CD4-positive, alpha-beta T cell treated with Interleukin-17A for 1 hour (primary cell): ENCODE data around the gene ARNT2.
"Not testable (repeated sequence)": the region's sequence is repeated elsewhere in the genome, so short reads cannot be mapped to it uniquely, and the experiment has no call there.

Experiments used
- DNase-seq: peaks from one replicate; pipeline ENCODE4 v3.0.0-alpha.2; 2020

Gene ARNT2

DNA sequence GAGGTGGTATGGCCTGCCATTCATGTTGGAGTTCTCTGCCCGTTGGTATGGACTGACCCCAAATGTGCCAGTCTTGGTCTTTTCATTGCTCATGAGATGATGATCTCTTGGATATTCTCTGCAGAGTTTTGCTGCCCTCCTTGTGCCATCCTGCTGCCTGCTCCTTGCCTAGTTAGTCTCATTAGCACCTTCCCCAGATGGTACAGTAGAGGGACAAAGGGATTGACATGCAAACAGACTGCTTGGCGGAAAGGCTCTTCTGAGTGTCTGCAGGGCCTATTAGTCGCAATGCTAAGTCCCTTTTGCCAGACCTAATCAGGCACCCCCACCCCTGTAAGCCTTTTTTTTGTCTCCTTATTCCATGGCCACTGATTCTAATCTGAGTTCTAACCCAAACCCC is 90.6 kb downstream of the ARNT2 start:
- no peak for DNase-seq

- DNase-seq, result no peak
Measured at GRCh38 chr15:80495401-80495942, 91.3 kb downstream of the ARNT2 start.

- no peak for DNase-seq
Measured at GRCh38 chr15:80496096-80496495, 91.9 kb downstream of the ARNT2 start.

DNA sequence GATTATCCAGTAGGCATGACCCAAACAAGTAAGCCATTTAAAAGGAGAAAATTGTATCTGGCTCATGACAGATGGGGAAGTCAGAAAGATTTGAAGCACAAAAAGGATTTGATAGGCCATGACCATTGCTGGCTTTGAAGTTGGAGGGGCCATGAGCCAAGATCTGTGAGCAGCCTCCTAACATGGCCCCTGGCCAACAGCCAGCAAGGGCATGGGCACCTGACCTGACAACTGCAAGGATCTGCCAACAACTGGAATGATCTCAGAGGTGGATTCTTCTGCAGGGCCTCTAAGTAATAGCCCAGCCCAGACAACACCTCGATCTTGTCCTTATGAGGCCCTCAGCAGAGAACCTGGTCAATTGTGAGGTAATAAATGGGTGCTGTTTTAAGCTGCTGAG is 93.0 kb downstream of the ARNT2 start:
- DNase-seq, result no peak

DNA sequence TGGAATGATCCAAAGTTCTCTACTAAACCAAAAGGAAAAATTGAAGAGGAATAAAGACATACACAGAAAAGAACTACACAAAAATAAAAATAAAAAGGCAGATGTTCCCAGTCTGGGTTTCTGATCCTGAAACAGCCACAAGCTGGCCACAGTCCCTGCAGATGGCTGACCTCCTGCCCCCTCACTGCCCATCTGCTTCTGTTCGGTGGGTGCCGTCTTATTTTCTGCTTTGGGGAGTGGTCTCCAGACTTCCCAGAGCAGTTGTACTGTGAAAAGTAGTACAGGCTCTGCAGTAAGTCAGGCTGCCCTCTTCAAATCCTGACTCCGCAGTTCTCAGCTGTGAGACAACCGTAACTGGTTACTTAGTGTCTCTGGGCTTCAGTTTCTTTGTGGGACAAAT is 94.5 kb downstream of the ARNT2 start:
- DNase-seq, result no peak

DNA sequence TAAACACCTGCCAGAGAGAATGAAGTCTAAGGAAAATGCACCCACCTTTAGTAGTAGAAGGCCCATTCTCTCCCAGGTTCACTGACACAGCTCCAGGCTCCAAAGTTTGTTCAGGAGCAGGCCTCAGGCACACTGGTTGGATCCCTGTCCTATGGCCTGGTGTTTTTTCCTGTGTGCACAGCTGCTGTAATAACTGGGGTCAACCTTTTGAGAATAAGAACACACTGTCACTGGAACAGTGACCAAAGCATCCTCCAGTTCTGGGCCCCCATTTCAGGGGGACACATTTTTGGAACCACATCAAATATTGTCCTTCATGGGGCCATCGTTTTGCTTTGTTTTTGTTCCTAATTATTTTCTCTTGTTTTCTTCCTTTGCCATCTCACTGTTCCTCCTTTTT is 95.8 kb downstream of the ARNT2 start:
- DNase-seq, result no peak

GRCh38 chr15:80501476-80501875 is 97.3 kb downstream of the ARNT2 start:
- DNase-seq, result no peak

- no peak for DNase-seq
Measured at GRCh38 chr15:80502782-80503181, 98.6 kb downstream of the ARNT2 start.

GRCh38 chr15:80503319-80503952 is 99.3 kb downstream of the ARNT2 start:
- no peak for DNase-seq

GRCh38 chr15:80504931-80505330 is 100.7 kb downstream of the ARNT2 start:
- DNase-seq, result no peak

- no peak for DNase-seq
Measured at GRCh38 chr15:80506286-80506893, 102.2 kb downstream of the ARNT2 start.

DNA sequence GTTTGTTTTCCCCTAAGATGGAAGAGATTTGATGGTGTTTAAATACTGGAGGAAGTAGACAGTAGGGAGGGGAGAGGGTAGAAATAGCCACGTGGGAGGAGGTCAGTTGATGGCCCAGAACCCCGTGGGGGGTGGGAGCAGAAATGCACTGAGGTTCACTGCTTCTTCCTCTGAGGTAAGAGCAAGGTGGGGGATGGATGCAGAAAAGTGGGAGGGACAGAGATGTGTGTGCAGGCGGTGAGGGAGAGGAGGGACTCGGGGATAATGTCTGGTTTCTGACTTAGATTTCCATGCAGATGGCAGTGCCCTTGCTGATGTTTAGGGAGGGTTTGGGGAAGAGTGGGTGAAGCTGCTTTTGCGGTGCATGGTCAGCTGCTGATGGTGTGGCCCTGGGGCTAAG is 102.9 kb downstream of the ARNT2 start:
- no peak for DNase-seq

GRCh38 chr15:80507638-80508316 is 103.6 kb downstream of the ARNT2 start:
- no peak for DNase-seq

- DNase-seq, result no peak
Measured at GRCh38 chr15:80508783-80509182, 104.6 kb downstream of the ARNT2 start.

DNA sequence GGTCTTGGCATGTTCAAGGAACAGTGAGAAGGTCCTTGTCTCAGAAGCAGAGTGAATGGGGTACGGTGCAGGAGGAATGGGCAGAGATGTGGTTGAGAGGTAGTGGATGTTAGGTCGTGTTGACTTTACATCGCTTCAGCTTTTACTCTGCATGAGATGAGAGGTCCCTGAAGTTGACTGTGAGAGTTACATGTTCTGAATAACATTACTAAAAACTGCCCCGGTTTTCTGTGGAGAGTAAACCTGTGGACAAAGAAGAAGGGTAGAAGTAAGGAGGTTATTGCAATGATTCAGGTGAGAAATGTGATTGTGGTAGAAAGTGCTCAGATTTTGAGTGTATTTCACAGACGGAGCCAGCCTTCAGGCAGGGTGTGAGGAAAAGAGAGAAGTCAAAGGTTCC is 105.6 kb downstream of the ARNT2 start:
- no peak for DNase-seq

DNA sequence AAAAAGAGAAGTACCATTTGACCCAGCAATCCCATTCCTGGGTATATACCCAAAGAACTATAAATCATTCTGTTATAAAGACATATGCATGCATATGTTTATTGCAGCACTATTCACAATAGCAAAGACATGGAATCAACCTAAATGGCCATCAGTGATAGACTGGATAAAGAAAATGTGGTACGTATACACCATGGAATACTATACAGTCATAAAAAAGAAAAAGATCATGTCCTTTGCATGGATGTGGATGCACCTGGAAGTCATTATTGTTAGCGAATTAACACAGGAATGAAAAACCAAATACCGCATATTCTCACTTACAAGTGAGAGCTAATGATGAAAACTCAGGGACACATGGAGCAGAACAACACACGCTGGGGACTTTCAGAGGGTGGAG is 106.8 kb downstream of the ARNT2 start:
- not testable (repeated sequence) for DNase-seq

- DNase-seq, result no peak
Measured at GRCh38 chr15:80512726-80513660, 108.8 kb downstream of the ARNT2 start.

GRCh38 chr15:80514071-80514780 is 110.0 kb downstream of the ARNT2 start:
- no peak for DNase-seq

- no peak for DNase-seq
Measured at GRCh38 chr15:80517290-80517689, 113.1 kb downstream of the ARNT2 start.

GRCh38 chr15:80518522-80518921 is 114.3 kb downstream of the ARNT2 start:
- DNase-seq, result no peak

DNA sequence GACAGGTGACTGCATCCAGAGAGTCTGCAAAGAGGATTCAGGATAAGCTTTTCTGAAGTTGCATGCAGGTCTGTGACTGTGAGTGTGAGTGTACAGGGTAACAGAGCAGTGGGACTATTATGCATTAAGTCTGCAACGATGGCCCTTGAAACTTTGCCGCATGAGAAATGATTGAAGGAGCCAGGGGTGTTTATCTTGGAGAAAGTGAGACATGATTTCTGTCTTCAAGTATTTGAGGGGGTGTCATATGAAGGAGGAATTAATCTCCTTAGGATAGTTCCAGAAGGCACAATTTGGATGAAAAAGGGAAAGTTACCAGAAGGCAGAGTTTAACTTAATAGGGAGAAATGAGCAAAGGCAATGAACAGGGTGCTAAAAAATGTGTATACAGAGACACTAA is 119.6 kb downstream of the ARNT2 start:
- DNase-seq, result no peak

- no peak for DNase-seq
Measured at GRCh38 chr15:80525853-80526252, 121.7 kb downstream of the ARNT2 start.
